HCT116 (cell line): ENCODE results near the gene TPRKB.

Source experiments
- ATF3 ChIP-seq: IDR thresholded peaks from 2 replicates; pipeline ENCODE4 v1.6.1; 2012
- CBX3 ChIP-seq: IDR thresholded peaks from 2 replicates; pipeline ENCODE4 v1.6.1; 2012; ENCODE audit warnings: low read depth
- CTCF ChIP-seq, 3 experiments: fragments of 200-600 bp in 1 of 3; sonication (generic) in 1 of 3; IDR thresholded peaks in 2 of 3; conservative IDR thresholded peaks in 1 of 3; 2 replicates each; pipeline ENCODE4 v1.5.1; 2012 to 2017; ENCODE audit warnings: low read depth in 2 of 3, low read length in 2 of 3, antibody characterized with exemption in 1 of 3, borderline replicate concordance in 1 of 3, control low read depth in 1 of 3, mild to moderate bottlenecking in 1 of 3, mixed read lengths in 1 of 3, mixed run types in 1 of 3, moderate library complexity in 1 of 3; ENCODE audit not compliant: insufficient read depth in 1 of 3
- JUND ChIP-seq: IDR thresholded peaks from 2 replicates; pipeline ENCODE4 v1.6.1; 2012
- POLR2A ChIP-seq: IDR thresholded peaks from 2 replicates; pipeline ENCODE4 v1.7.0; 2011; ENCODE audit warnings: borderline replicate concordance; ENCODE audit not compliant: insufficient read depth, insufficient read length; ENCODE audit errors: extremely low read depth
- SRF ChIP-seq: IDR thresholded peaks from 2 replicates; pipeline ENCODE4 v1.6.1; 2012; ENCODE audit warnings: low read depth
- YY1 ChIP-seq: IDR thresholded peaks from 2 replicates; pipeline ENCODE4 v1.6.1; 2011; ENCODE audit warnings: low read length, low read depth, moderate library complexity, mild to moderate bottlenecking; ENCODE audit not compliant: insufficient replicate concordance; ENCODE audit errors: extremely low read depth
- ZNF274 ChIP-seq: fragments of 200-500 bp; sonication (Bioruptor generic); IDR thresholded peaks from 2 replicates; pipeline ENCODE4 v1.6.1; 2014; ENCODE audit warnings: mild to moderate bottlenecking, low read depth, low read length, inconsistent platforms

DNA sequence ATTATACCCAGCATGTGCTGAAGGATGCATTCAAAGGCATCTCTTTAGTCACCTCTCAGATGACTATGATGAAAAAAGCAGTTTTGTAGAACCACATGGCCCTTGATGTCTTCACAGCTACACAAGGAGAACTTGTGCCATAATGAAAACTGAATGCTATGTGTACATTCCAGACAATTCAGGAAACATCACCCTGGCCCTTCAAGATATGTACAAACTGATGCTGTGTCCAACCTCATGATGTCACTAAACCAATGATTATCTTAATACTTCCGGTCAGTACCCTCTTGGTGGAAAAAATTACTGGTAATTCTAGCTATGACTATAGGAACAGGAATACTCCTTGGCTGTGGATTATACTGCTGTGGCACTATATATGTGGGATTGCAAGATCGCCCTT, 22.8 kb upstream of the TPRKB start:
- no peak for TF ChIP-seq YY1
- TF ChIP-seq ZNF274: no peak
- no peak for TF ChIP-seq SRF
- TF ChIP-seq CTCF (IDR thresholded peaks at IDR 0.05 in 2 of 3, conservative IDR thresholded peaks at IDR 0.05 in 1 of 3; ENCODE audit: borderline replicate concordance in 1 of 3, insufficient read depth in 1 of 3, low read depth in 2 of 3, low read length in 2 of 3): no peak
- TF ChIP-seq CBX3: no peak
- TF ChIP-seq POLR2A: no peak
- no peak for TF ChIP-seq ATF3
- TF ChIP-seq JUND: no peak
